Right renal cortex interstitium (tissue), 3 donors: ENCODE measurements around the gene TOR2A. TPM values are rescaled to one million over a fixed set of nuclear protein-coding genes. Genes with fewer than 3 reads are reported as not detected.

ENCODE experiments used
- DNase-seq, 3 donors: peaks; one replicate each; pipeline ENCODE4 v3.0.0-alpha.2; 2013; ENCODE audit warnings: low read depth in 3 of 3, low spot score in 2 of 3
- polyA plus RNA-seq, 3 donors: library from polyadenylated mRNA; unstranded; fragments of 120-200 nt; gene quantifications; one replicate each; pipeline ENCODE4 v1.2.1, GENCODE V29; 2013; ENCODE audit not compliant: insufficient read length in 3 of 3

TOR2A gene
- polyA plus RNA-seq, 3 donors = 12.3 to 15.6 (median 13.4) TPM

GRCh38 chr9:127700594-127701255, 34.4 kb downstream of the TOR2A start:
- DNase-seq = no peak

- DNase-seq = no peak
These were observed 35.0 kb downstream of the TOR2A start for GRCh38 chr9:127700140-127700539.

- peak; percentile 86 to 92 (median 89) for DNase-seq
These were observed 36.0 kb downstream of the TOR2A start for GRCh38 chr9:127698985-127699670.

- no peak for DNase-seq
These were observed 36.7 kb downstream of the TOR2A start for GRCh38 chr9:127698386-127698785.

- DNase-seq = no peak
These were observed 37.5 kb downstream of the TOR2A start for GRCh38 chr9:127697575-127697974.

GRCh38 chr9:127694890-127695720, 40.0 kb downstream of the TOR2A start:
- DNase-seq = no peak

GRCh38 chr9:127693697-127694096, 41.4 kb downstream of the TOR2A start:
- DNase-seq = no peak

GRCh38 chr9:127693143-127693542, 42.0 kb downstream of the TOR2A start:
- no peak for DNase-seq

GRCh38 chr9:127692071-127692470, 43.0 kb downstream of the TOR2A start:
- DNase-seq = no peak

GRCh38 chr9:127690735-127691134, 44.4 kb downstream of the TOR2A start:
- DNase-seq = no peak

GRCh38 chr9:127689329-127690000, 45.6 kb downstream of the TOR2A start:
- no peak for DNase-seq

- no peak for DNase-seq
These were observed 48.4 kb downstream of the TOR2A start for GRCh38 chr9:127686461-127687393.

- no peak for DNase-seq
These were observed 50.5 kb downstream of the TOR2A start for GRCh38 chr9:127684576-127684975.

- DNase-seq = no peak
These were observed 51.4 kb downstream of the TOR2A start for GRCh38 chr9:127683723-127684122.

GRCh38 chr9:127682351-127683136, 52.5 kb downstream of the TOR2A start:
- no peak for DNase-seq
